ENCODE data around the gene MAP3K8.

- TF ChIP-seq, protein P1, sequence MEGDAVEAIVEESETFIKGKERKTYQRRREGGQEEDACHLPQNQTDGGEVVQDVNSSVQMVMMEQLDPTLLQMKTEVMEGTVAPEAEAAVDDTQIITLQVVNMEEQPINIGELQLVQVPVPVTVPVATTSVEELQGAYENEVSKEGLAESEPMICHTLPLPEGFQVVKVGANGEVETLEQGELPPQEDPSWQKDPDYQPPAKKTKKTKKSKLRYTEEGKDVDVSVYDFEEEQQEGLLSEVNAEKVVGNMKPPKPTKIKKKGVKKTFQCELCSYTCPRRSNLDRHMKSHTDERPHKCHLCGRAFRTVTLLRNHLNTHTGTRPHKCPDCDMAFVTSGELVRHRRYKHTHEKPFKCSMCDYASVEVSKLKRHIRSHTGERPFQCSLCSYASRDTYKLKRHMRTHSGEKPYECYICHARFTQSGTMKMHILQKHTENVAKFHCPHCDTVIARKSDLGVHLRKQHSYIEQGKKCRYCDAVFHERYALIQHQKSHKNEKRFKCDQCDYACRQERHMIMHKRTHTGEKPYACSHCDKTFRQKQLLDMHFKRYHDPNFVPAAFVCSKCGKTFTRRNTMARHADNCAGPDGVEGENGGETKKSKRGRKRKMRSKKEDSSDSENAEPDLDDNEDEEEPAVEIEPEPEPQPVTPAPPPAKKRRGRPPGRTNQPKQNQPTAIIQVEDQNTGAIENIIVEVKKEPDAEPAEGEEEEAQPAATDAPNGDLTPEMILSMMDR (conservative IDR thresholded peaks at IDR 0.05 in 1 of 2, IDR thresholded peaks at IDR 0.05 in 1 of 2; ENCODE audit: extremely low read depth in 1 of 2, insufficient read depth in 1 of 2, low read depth in 1 of 2, low read length in 2 of 2): no peak
- no peak for TF ChIP-seq EZH2 (IDR thresholded peaks at IDR 0.05; ENCODE audit: borderline replicate concordance, low read length)
Observed at GRCh38 chr10:30472414-30473155, 38.6 kb downstream of the MAP3K8 start.

All from mammary epithelial cell (primary cell).